Chondrocyte (in vitro differentiated cells): ENCODE data around the gene GPA33. TPM values are rescaled to one million over a fixed set of nuclear protein-coding genes. Genes with fewer than 3 reads are reported as not detected.

Experiments
- DNase-seq: peaks from one replicate; pipeline ENCODE4 v3.0.0; 2021; ENCODE audit warnings: mixed read lengths, low spot score
- H3K27ac Mint-ChIP-seq: one replicate; pipeline ENCODE4 v1.8.0; 2021; ENCODE audit warnings: mild to moderate bottlenecking, moderate library complexity, mixed read lengths; ENCODE audit not compliant: unreplicated experiment
- H3K27me3 Mint-ChIP-seq: 2 replicates; pipeline ENCODE4 v1.8.0; 2021; ENCODE audit warnings: low read depth, mixed read lengths
- H3K36me3 Mint-ChIP-seq: 2 replicates; pipeline ENCODE4 v1.8.0; 2021; ENCODE audit warnings: low read depth, mixed read lengths
- H3K4me1 Mint-ChIP-seq: 2 replicates; pipeline ENCODE4 v1.8.0; 2021; ENCODE audit warnings: low read depth, mild to moderate bottlenecking, mixed read lengths
- H3K4me3 Mint-ChIP-seq: one replicate; pipeline ENCODE4 v1.8.0; 2021; ENCODE audit warnings: mild to moderate bottlenecking, moderate library complexity, mixed read lengths; ENCODE audit not compliant: unreplicated experiment
- H3K9me3 Mint-ChIP-seq: 2 replicates; pipeline ENCODE4 v1.8.0; 2021; ENCODE audit warnings: low read depth, mixed read lengths
- long read RNA-seq: library from polyadenylated mRNA; stranded (forward); transcript quantifications from one replicate; pipeline ENCODE4 v2.0.0, GENCODE V29; 2021
- total RNA-seq: library from RNA; stranded (reverse); gene quantifications from 3 replicates; pipeline ENCODE4 v1.2.1, GENCODE V29; 2021
- TF ChIP-seq, protein P1 (sequence below): fragments of 200-600 bp; sonication (generic); IDR thresholded peaks from 2 replicates; pipeline ENCODE4 v1.5.0; 2021; ENCODE audit warnings: antibody characterized with exemption, mild to moderate bottlenecking, moderate library complexity

The GPA33 gene, protein sequence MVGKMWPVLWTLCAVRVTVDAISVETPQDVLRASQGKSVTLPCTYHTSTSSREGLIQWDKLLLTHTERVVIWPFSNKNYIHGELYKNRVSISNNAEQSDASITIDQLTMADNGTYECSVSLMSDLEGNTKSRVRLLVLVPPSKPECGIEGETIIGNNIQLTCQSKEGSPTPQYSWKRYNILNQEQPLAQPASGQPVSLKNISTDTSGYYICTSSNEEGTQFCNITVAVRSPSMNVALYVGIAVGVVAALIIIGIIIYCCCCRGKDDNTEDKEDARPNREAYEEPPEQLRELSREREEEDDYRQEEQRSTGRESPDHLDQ
- total RNA-seq = 0.99 TPM in 1 of 3 replicates, not detected in the others
- long read RNA-seq = 0 reads

DNA sequence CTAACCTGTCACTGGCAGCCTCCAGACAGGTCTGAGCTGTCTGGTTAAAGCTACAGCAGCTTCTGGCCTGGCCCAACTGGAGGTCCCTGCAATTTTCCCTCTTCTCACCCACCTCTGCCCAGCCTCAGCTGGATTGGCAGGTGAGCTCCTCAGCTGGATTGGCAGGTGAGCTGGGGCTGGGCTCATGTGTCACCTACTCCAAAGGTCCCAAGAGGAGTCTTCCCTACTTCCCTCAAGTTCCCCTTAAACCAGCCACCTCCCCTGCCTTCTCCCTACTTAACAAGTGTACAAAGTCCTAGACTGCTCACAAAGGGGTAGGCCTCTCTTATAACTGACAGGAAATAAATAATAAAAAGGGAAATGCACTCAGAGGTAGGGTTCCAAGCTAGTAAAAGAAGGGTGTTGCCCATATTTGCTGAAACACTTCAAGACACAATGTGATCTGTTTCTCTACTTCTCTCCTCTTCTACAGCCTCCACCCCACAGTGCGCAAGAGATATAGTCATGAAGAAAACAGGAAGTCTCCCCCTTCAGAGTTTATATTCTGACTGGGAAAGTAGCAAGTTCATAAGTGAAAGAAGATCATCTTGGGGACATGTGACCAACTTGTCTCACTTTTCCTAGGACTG is at the start of gene GPA33:
Gene GPA33 (minus strand): TSS at position 64 of the 629 bp plus-strand sequence. CDS start 90 bp downstream, outside the sequence.
- Mint-ChIP-seq H3K27me3 (no peaks in the 10 kb centered on the region), H3K9me3 (no peaks in the 10 kb centered on the region), H3K36me3 (no peaks in the 10 kb centered on the region), H3K4me3 (no peak within 1 kb of the TSS), H3K27ac (no peak within 1 kb of the TSS), H3K4me1 (peaks cover 34% of the 10 kb centered on the region)
- TF ChIP-seq, protein P1, sequence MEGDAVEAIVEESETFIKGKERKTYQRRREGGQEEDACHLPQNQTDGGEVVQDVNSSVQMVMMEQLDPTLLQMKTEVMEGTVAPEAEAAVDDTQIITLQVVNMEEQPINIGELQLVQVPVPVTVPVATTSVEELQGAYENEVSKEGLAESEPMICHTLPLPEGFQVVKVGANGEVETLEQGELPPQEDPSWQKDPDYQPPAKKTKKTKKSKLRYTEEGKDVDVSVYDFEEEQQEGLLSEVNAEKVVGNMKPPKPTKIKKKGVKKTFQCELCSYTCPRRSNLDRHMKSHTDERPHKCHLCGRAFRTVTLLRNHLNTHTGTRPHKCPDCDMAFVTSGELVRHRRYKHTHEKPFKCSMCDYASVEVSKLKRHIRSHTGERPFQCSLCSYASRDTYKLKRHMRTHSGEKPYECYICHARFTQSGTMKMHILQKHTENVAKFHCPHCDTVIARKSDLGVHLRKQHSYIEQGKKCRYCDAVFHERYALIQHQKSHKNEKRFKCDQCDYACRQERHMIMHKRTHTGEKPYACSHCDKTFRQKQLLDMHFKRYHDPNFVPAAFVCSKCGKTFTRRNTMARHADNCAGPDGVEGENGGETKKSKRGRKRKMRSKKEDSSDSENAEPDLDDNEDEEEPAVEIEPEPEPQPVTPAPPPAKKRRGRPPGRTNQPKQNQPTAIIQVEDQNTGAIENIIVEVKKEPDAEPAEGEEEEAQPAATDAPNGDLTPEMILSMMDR = no peak
- no peak for DNase-seq

DNA sequence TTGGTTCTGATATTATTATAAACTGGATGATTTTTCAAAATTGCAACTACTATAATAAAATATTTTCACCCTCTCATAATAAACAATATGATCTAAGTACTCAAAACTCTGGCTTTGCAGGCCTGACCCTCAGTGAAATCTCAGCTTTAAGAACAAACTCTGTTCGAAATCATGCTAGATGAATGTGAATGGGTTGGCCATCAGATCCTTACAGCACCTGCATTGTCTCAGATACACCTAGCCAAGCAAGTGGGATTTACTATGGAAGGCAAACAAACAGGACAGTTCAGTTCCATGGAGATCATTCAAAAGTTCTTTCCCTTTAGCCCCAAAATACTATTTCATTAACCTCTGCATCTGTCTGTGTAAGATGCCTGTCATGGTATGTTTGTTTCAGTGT is 48.5 kb upstream of the GPA33 start:
- Mint-ChIP-seq H3K9me3 (peaks cover 2% of the 10 kb centered on the region), H3K4me1 (peaks cover 56% of the 10 kb centered on the region), H3K36me3 (peaks cover 5% of the 10 kb centered on the region), H3K4me3 (no peak overlapping the region), H3K27ac (peak overlapping the region; percentile 17), H3K27me3 (no peaks in the 10 kb centered on the region)
- TF ChIP-seq, protein P1 = no peak
- DNase-seq = no peak

DNA sequence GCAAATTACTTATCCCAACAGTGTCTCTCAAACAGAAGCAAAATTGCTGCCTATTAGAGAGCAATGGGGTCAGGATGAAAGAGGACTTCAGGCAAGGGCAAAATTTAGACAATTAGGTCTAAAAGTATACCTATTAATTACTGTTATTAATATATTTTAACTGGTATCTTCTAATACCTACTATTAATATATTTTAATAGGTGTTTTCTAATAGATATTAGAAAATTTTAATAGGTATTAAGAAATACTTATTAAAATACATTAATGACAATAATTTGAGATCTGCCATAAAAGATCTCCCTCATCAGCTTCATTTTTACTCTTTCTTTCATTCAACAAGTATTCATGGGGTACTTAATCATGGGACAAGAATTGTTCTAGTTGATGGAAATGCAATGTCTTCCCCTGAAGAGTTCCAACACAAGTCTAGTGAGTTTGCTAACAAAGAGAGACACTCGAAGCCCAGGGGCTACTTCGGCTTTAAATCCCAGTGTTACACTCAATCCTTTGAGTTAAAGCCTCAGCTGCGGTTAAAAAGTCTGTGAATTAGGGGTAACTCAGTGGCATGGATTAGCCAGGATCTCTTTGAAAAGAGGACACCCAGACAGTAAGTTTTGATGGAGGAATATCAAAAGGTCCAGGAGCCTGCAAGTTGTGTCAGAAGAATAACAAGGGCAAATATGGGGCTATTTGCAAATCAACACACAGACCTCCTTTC is 47.8 kb upstream of the GPA33 start:
- peaks cover 2% of the 10 kb centered on the region for H3K36me3 Mint-ChIP-seq
- H3K4me3 Mint-ChIP-seq = peak overlapping the region; percentile 59
- peak overlapping the region; percentile 80 for H3K27ac Mint-ChIP-seq

DNA sequence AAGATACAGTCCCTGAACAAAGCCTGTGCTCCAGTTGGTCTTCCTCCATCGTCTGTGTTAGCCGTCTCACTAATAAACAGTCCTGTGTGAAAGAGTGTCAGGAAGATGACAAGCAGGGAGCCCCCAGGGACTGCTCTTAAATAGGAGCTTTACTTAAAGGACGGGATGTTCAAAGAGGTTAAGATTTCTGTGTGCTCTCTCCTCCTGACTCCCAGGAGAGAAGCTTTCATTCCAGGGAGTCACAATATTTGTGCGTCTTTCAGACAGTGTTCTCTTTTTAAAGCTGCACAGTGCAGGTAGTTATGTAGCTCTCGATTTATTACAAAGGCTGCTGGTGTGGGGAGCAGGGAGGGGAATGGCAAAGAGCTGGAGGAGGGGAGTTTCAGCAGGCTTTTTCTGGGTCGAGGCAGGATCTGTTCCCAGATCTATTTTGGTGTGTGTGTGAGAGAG is 47.2 kb upstream of the GPA33 start:
- Mint-ChIP-seq H3K27ac (peak overlapping the region; percentile 80), H3K4me3 (peak overlapping the region; percentile 59)

More for the DNA sequence above, 47.8 kb upstream of the GPA33 start:
- H3K27me3 Mint-ChIP-seq = no peaks in the 10 kb centered on the region
- TF ChIP-seq, protein P1 = no peak
- DNase-seq = no peak
- H3K4me1 Mint-ChIP-seq = peaks cover 57% of the 10 kb centered on the region
- H3K9me3 Mint-ChIP-seq = peaks cover 2% of the 10 kb centered on the region

More for the DNA sequence above, 47.2 kb upstream of the GPA33 start:
- Mint-ChIP-seq H3K27me3 (no peaks in the 10 kb centered on the region), H3K36me3 (peaks cover under 1% of the 10 kb centered on the region), H3K4me1 (peaks cover 57% of the 10 kb centered on the region), H3K9me3 (peaks cover 1% of the 10 kb centered on the region)
- no peak for DNase-seq
- TF ChIP-seq, protein P1 = no peak
